Retinal pigment epithelial cell (primary cell): ENCODE data around the gene TNPO2.
"Not testable (repeated sequence)": the region's sequence is repeated elsewhere in the genome, so short reads cannot be mapped to it uniquely, and the experiment has no call there.

Source experiments
- DNase-seq: peaks from one replicate; pipeline ENCODE4 v3.0.0-alpha.2; 2010; ENCODE audit warnings: low read depth
- H3K4me3 ChIP-seq: 2 replicates; pipeline ENCODE4 v1.5.1; 2011; ENCODE audit warnings: mild to moderate bottlenecking, low read length, control low read depth, moderate library complexity
- CTCF ChIP-seq: conservative IDR thresholded peaks from 2 replicates; pipeline ENCODE4 v1.5.1; 2011; ENCODE audit warnings: low read depth, low read length, control low read depth, inconsistent platforms

TNPO2 gene

GRCh38 chr19:12715929-12716328, 7.8 kb downstream of the TNPO2 start:
- no peak overlapping the region for H3K4me3 ChIP-seq
- no peak for DNase-seq
- TF ChIP-seq CTCF = no peak

- no peak for TF ChIP-seq CTCF
- no peak overlapping the region for H3K4me3 ChIP-seq
- DNase-seq = no peak
Measured at GRCh38 chr19:12715102-12715501, 8.6 kb downstream of the TNPO2 start.

GRCh38 chr19:12713304-12713703, 10.4 kb downstream of the TNPO2 start:
- not testable (repeated sequence) for DNase-seq

GRCh38 chr19:12712077-12712476, 11.7 kb downstream of the TNPO2 start:
- DNase-seq, H3K4me3 ChIP-seq: not testable (repeated sequence)

More at GRCh38 chr19:12713304-12713703, 10.4 kb downstream of the TNPO2 start:
- H3K4me3 ChIP-seq = not testable (repeated sequence)

GRCh38 chr19:12711187-12711586, 12.5 kb downstream of the TNPO2 start:
- TF ChIP-seq CTCF = no peak
- no peak overlapping the region for H3K4me3 ChIP-seq

GRCh38 chr19:12708641-12709040, 15.1 kb downstream of the TNPO2 start:
- H3K4me3 ChIP-seq = no peak overlapping the region
- DNase-seq = no peak
- no peak for TF ChIP-seq CTCF

More at GRCh38 chr19:12711187-12711586, 12.5 kb downstream of the TNPO2 start:
- DNase-seq = no peak

- DNase-seq = no peak
- TF ChIP-seq CTCF = no peak
- no peak overlapping the region for H3K4me3 ChIP-seq
Measured at GRCh38 chr19:12706332-12706718, 17.4 kb downstream of the TNPO2 start.

GRCh38 chr19:12705654-12706331, 17.9 kb downstream of the TNPO2 start:
- TF ChIP-seq CTCF = no peak
- DNase-seq = no peak
- H3K4me3 ChIP-seq = no peak overlapping the region
